Liver (tissue), 9 donors: ENCODE measurements around the gene UBXN11. TPM values are rescaled to one million over a fixed set of nuclear protein-coding genes. Genes with fewer than 3 reads are reported as not detected.
A peak's percentile ranks its signal among the peaks of the same experiment; 100 is the strongest.
"Not testable (repeated sequence)": the region's sequence is repeated elsewhere in the genome, so short reads cannot be mapped to it uniquely, and the experiment has no call there.

Source experiments
- DNase-seq: peaks from one replicate; pipeline ENCODE4 v3.0.0-alpha.2; 2017; ENCODE audit warnings: low spot score
- H3K27ac ChIP-seq, 2 donors: one replicate each; pipeline ENCODE4 v1.7.0; 2013; ENCODE audit warnings: inconsistent platforms in 2 of 2, low read length in 2 of 2, control low read depth in 1 of 2, low read depth in 1 of 2, mild to moderate bottlenecking in 1 of 2
- H3K27me3 ChIP-seq, 4 donors: one replicate each; pipeline versions ENCODE4 v1.6.1 to v1.7.0; 2013; ENCODE audit warnings: low read length in 3 of 4, inconsistent platforms in 1 of 4, mild to moderate bottlenecking in 1 of 4, moderate library complexity in 1 of 4; ENCODE audit not compliant: control insufficient read depth in 4 of 4, insufficient read depth in 4 of 4
- H3K36me3 ChIP-seq, 4 donors: one replicate each; pipeline versions ENCODE4 v1.6.1 to v1.7.0; 2013; ENCODE audit warnings: low read length in 3 of 4, mild to moderate bottlenecking in 3 of 4, low read depth in 1 of 4, moderate library complexity in 1 of 4; ENCODE audit not compliant: control insufficient read depth in 4 of 4, insufficient read depth in 3 of 4
- H3K4me1 ChIP-seq, 4 donors: one replicate each; pipeline versions ENCODE4 v1.6.1 to v1.7.0; 2013; ENCODE audit warnings: low read length in 3 of 4, mild to moderate bottlenecking in 3 of 4, moderate library complexity in 1 of 4; ENCODE audit not compliant: control insufficient read depth in 4 of 4, insufficient read depth in 4 of 4
- H3K4me3 ChIP-seq, 3 donors: one replicate each; pipeline versions ENCODE4 v1.6.1 to v1.7.0; 2013; ENCODE audit warnings: low read length in 3 of 3, control low read depth in 1 of 3, low read depth in 1 of 3, mild to moderate bottlenecking in 1 of 3
- H3K9ac ChIP-seq, 2 donors: one replicate each; pipeline ENCODE4 v1.7.0; 2013; ENCODE audit warnings: low read length in 2 of 2, mild to moderate bottlenecking in 2 of 2, moderate library complexity in 2 of 2, control low read depth in 1 of 2, low read depth in 1 of 2
- H3K9me3 ChIP-seq, 4 donors: one replicate each; pipeline versions ENCODE4 v1.6.1 to v1.7.0; 2013; ENCODE audit warnings: low read length in 3 of 4; ENCODE audit not compliant: control insufficient read depth in 4 of 4
- GABPA ChIP-seq, 2 donors: IDR thresholded peaks in 1 of 2; conservative IDR thresholded peaks in 1 of 2; 2 replicates each; pipeline ENCODE4 v1.6.1; 2016; ENCODE audit warnings: antibody characterized with exemption in 2 of 2, mild to moderate bottlenecking in 1 of 2, moderate library complexity in 1 of 2
- HNF4A ChIP-seq, 2 donors: conservative IDR thresholded peaks; 2 replicates each; pipeline ENCODE4 v1.6.1; 2016; ENCODE audit warnings: antibody characterized with exemption in 2 of 2, mild to moderate bottlenecking in 2 of 2
- JUND ChIP-seq, 2 donors: IDR thresholded peaks; 2 replicates each; pipeline ENCODE4 v1.6.1; 2016; ENCODE audit warnings: antibody characterized with exemption in 2 of 2
- NR2F2 ChIP-seq: IDR thresholded peaks from 2 replicates; pipeline ENCODE4 v1.6.1; 2016; ENCODE audit warnings: antibody characterized with exemption
- RAD21 ChIP-seq, 2 donors: IDR thresholded peaks; 2 replicates each; pipeline ENCODE4 v1.6.1; 2016; ENCODE audit warnings: antibody characterized with exemption in 2 of 2, mild to moderate bottlenecking in 2 of 2
- SP1 ChIP-seq: IDR thresholded peaks from 2 replicates; pipeline ENCODE4 v1.6.1; 2018; ENCODE audit warnings: antibody characterized with exemption, mild to moderate bottlenecking
- TAF1 ChIP-seq: conservative IDR thresholded peaks from 2 replicates; pipeline ENCODE4 v1.6.1; 2016; ENCODE audit warnings: antibody characterized with exemption, mild to moderate bottlenecking
- WGBS: extraction: QIAGEN DNeasy Blood & Tissue Kit; methylation state at CpG from one replicate; pipeline ENCODE4 v1.1.7; 2013; 5-methylcytosine and 5-hydroxymethylcytosine counted together
- polyA plus RNA-seq, 2 donors: library from polyadenylated mRNA; stranded (reverse) in 1 of 2; unstranded in 1 of 2; fragments of 200-250 nt in 1 of 2; fragments of >200 nt in 1 of 2; fragmentation: Nextera tagmentation in 1 of 2; extraction: Ambion mirVana in 1 of 2; gene quantifications; one replicate each; pipeline versions ENCODE4 v1.2.1 to v1.2.3, GENCODE V29; 2013 to 2015
- total RNA-seq, 2 donors: library from RNA; depleted of rRNA; stranded (reverse); fragments of >200 nt; gene quantifications; one replicate each; pipeline ENCODE4 v1.2.3, GENCODE V29; 2014
- TF ChIP-seq, protein P1 (sequence below): fragments of 150-350 bp; IDR thresholded peaks from 2 replicates; pipeline ENCODE4 v1.5.1; 2017; ENCODE audit warnings: improper control_type of control experiment, low read depth, low read length; ENCODE audit not compliant: missing input control
- TF ChIP-seq, protein P2 (sequence below): IDR thresholded peaks from 2 replicates; pipeline ENCODE4 v1.6.1; 2016; ENCODE audit warnings: antibody characterized with exemption, mild to moderate bottlenecking
- donor health status: healthy.
- donor health status: healthy.
- donor health status: healthy.
- donor health status: healthy.
- donor health status: healthy.

The UBXN11 gene
- total and polyA plus RNA-seq, 4 donors = 3.0 to 9.5 (median 7.3) TPM

DNA sequence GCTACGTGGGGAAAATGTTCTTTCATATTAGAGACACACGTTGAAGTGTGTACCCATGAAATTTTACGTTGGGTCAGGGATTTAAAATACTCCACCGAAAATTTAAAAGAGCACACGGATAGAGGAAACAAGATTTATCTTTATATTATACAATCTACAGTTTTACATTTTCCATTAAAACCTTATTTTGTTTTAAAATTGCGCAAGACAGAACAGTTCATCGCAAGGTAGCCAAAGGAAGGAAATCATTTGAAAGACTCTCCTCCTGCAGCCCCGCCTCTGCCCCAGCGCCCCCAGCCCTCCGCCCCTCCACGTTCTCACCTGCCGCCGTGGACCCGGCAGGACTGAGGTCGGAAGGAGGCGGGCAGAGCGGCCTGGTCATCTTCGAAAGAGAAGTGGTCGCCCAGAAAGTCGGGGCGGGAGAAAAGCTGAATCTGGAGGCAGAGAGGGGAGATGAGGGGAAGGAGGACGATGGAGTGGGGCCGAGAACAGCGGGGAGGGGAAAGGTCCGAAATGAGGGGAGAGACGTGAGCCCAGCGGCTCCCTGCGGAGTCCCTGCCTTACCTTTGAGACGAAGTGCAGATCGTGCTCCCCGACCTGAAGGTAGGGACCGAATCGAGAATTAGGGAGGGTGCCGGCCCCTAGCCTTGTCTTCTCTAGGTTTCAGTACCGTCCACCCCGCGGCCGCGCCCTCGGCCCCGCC is 29.5 kb upstream of the UBXN11 start:
- Histone ChIP-seq H3K36me3 (no peaks in the 10 kb centered on the region), H3K27me3 (no peaks in the 10 kb centered on the region), H3K9ac (no peak overlapping the region), H3K9me3 (no peaks in the 10 kb centered on the region), H3K4me3 (peak overlapping the region; percentile 55 to 80 (median 64)), H3K4me1 (peaks cover 2 to 8% (median 5%) of the 10 kb centered on the region in 4 donors), H3K27ac (no peak overlapping the region)
- WGBS = 6% methylated on average over 41 of the region's 41 CpGs
- TF ChIP-seq TAF1 = no peak
- no peak for TF ChIP-seq SP1
- TF ChIP-seq JUND (IDR thresholded peaks at IDR 0.05) = no peak
- TF ChIP-seq NR2F2 = no peak
- TF ChIP-seq GABPA (IDR thresholded peaks at IDR 0.05 in 1 of 2, conservative IDR thresholded peaks at IDR 0.05 in 1 of 2) = no peak
- TF ChIP-seq RAD21 (IDR thresholded peaks at IDR 0.05) = no peak
- TF ChIP-seq, protein P1, sequence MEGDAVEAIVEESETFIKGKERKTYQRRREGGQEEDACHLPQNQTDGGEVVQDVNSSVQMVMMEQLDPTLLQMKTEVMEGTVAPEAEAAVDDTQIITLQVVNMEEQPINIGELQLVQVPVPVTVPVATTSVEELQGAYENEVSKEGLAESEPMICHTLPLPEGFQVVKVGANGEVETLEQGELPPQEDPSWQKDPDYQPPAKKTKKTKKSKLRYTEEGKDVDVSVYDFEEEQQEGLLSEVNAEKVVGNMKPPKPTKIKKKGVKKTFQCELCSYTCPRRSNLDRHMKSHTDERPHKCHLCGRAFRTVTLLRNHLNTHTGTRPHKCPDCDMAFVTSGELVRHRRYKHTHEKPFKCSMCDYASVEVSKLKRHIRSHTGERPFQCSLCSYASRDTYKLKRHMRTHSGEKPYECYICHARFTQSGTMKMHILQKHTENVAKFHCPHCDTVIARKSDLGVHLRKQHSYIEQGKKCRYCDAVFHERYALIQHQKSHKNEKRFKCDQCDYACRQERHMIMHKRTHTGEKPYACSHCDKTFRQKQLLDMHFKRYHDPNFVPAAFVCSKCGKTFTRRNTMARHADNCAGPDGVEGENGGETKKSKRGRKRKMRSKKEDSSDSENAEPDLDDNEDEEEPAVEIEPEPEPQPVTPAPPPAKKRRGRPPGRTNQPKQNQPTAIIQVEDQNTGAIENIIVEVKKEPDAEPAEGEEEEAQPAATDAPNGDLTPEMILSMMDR = no peak
- no peak for DNase-seq

DNA sequence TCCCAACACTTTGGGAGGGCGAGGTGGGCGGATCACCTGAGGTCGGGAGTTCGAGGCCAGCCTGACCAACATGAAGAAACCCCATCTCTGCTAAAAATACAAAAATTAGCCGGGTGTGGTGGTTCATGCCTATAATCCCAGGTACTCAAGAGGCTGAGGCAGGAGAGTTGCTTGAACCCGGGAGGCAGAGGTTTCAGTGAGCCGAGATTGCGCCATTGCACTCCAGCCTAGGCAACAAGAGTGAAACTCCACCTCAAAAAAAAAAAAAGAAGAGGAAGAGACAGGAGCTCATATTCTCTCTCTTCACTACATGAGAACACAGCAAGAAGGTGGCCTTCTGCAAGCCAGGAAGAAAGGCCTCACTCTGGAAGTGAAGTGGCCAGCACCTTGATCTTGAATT is 26.9 kb upstream of the UBXN11 start:
- not testable (repeated sequence) for DNase-seq, H3K36me3 ChIP-seq, H3K27me3 ChIP-seq

DNA sequence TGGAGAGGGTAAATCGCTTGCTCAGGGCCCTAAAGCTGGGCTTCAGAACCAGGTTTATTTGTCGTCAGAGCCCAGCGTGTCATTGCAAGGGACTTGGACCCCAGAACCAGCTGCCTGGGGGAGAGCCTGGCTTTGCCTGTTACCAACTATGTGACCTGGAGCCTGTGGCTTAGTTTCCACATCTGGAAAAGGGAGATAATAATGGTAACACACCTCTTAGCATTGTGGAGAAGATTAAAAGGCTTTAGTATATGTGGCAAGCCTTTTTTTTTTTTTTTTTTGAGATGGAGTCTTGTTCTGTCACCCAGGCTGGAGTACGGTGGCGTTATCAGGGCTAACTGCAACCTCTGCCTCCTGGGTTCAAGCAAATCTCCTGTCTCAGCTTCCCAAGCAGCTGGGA is 23.8 kb upstream of the UBXN11 start:
- Histone ChIP-seq H3K4me3 (no peak overlapping the region), H3K9ac (no peak overlapping the region), H3K36me3 (no peaks in the 10 kb centered on the region), H3K4me1 (no peaks in the 10 kb centered on the region), H3K27me3 (no peaks in the 10 kb centered on the region), H3K27ac (no peak overlapping the region), H3K9me3 (no peaks in the 10 kb centered on the region)
- WGBS = 93% methylated on average over 5 of the region's 5 CpGs
- DNase-seq = no peak
- no peak for TF ChIP-seq HNF4A (conservative IDR thresholded peaks at IDR 0.05)
- no peak for TF ChIP-seq RAD21 (IDR thresholded peaks at IDR 0.05)
- TF ChIP-seq, protein P2, sequence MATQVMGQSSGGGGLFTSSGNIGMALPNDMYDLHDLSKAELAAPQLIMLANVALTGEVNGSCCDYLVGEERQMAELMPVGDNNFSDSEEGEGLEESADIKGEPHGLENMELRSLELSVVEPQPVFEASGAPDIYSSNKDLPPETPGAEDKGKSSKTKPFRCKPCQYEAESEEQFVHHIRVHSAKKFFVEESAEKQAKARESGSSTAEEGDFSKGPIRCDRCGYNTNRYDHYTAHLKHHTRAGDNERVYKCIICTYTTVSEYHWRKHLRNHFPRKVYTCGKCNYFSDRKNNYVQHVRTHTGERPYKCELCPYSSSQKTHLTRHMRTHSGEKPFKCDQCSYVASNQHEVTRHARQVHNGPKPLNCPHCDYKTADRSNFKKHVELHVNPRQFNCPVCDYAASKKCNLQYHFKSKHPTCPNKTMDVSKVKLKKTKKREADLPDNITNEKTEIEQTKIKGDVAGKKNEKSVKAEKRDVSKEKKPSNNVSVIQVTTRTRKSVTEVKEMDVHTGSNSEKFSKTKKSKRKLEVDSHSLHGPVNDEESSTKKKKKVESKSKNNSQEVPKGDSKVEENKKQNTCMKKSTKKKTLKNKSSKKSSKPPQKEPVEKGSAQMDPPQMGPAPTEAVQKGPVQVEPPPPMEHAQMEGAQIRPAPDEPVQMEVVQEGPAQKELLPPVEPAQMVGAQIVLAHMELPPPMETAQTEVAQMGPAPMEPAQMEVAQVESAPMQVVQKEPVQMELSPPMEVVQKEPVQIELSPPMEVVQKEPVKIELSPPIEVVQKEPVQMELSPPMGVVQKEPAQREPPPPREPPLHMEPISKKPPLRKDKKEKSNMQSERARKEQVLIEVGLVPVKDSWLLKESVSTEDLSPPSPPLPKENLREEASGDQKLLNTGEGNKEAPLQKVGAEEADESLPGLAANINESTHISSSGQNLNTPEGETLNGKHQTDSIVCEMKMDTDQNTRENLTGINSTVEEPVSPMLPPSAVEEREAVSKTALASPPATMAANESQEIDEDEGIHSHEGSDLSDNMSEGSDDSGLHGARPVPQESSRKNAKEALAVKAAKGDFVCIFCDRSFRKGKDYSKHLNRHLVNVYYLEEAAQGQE = no peak

More for the DNA sequence above, 26.9 kb upstream of the UBXN11 start:
- not testable (repeated sequence) for H3K9ac ChIP-seq, H3K9me3 ChIP-seq, H3K27ac ChIP-seq, H3K4me3 ChIP-seq, H3K4me1 ChIP-seq
- 91% methylated on average over 8 of the region's 8 CpGs for WGBS

DNA sequence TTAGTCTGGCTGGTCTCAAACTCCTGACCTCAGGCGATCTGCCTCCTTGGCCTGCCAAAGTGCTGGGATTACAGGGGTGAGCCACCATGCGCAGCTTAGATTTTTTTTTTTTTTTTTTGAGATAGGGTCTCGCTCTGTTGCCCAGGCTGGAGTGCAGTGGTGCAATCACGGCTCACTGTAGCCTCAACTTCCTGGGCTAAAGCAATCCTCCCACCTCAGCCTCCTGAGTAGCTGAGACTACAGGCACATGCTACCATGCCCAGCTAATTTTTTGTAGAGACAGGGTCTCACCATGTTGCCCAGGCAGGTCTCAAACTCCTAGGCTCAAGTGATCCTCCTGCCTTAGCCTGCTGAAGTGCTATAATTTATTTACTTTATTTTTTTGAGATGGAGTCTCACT is 22.9 kb upstream of the UBXN11 start:
- not testable (repeated sequence) for H3K4me1 ChIP-seq, H3K27me3 ChIP-seq, DNase-seq, H3K27ac ChIP-seq, H3K9me3 ChIP-seq, H3K4me3 ChIP-seq, H3K9ac ChIP-seq, H3K36me3 ChIP-seq
- 91% methylated on average over 4 of the region's 4 CpGs for WGBS
